Colon (tissue), 2 donors: ENCODE data around the gene SOCS3.
"Not testable (repeated sequence)": the region's sequence is repeated elsewhere in the genome, so short reads cannot be mapped to it uniquely, and the experiment has no call there.

Experiments used
- FAIRE-seq: peaks from 2 replicates; lab custom pipeline; 2012; peaks lifted over from hg19 to GRCh38; lab: Jason Lieb, UNC
- donor health status: control.
- donor health status: control.

SOCS3 gene

GRCh38 chr17:78348055-78348770, 11.7 kb downstream of the SOCS3 start:
- FAIRE-seq = no peak

GRCh38 chr17:78347453-78347852, 12.4 kb downstream of the SOCS3 start:
- FAIRE-seq = no peak

- no peak for FAIRE-seq
These were observed 13.1 kb downstream of the SOCS3 start for GRCh38 chr17:78346605-78347250.

GRCh38 chr17:78345791-78346494, 13.9 kb downstream of the SOCS3 start:
- no peak for FAIRE-seq

- no peak for FAIRE-seq
These were observed 14.7 kb downstream of the SOCS3 start for GRCh38 chr17:78345172-78345571.

GRCh38 chr17:78344666-78345065, 15.2 kb downstream of the SOCS3 start:
- no peak for FAIRE-seq

GRCh38 chr17:78343543-78344201, 16.2 kb downstream of the SOCS3 start:
- FAIRE-seq = no peak

- no peak for FAIRE-seq
These were observed 16.7 kb downstream of the SOCS3 start for GRCh38 chr17:78343187-78343542.

- no peak for FAIRE-seq
These were observed 17.3 kb downstream of the SOCS3 start for GRCh38 chr17:78342449-78343186.

GRCh38 chr17:78341559-78342448, 18.1 kb downstream of the SOCS3 start:
- no peak for FAIRE-seq

GRCh38 chr17:78340183-78340955, 19.5 kb downstream of the SOCS3 start:
- FAIRE-seq = no peak

- FAIRE-seq = no peak
These were observed 21.2 kb downstream of the SOCS3 start for GRCh38 chr17:78338486-78339259.

GRCh38 chr17:78337244-78338109, 22.4 kb downstream of the SOCS3 start:
- FAIRE-seq = no peak

- FAIRE-seq = no peak
These were observed 24.7 kb downstream of the SOCS3 start for GRCh38 chr17:78335209-78335608.

GRCh38 chr17:78332991-78333390, 26.9 kb downstream of the SOCS3 start:
- no peak for FAIRE-seq

- not testable (repeated sequence) for FAIRE-seq
These were observed 28.5 kb downstream of the SOCS3 start for GRCh38 chr17:78331355-78331754.

- no peak for FAIRE-seq
These were observed 29.2 kb downstream of the SOCS3 start for GRCh38 chr17:78330570-78331224.
